CD4-positive, alpha-beta T cell treated with Interleukin-4 for 1 hour (primary cell): ENCODE data around the gene LDLRAP1.

Source experiments
- DNase-seq, 2 donors: peaks; one replicate each; pipeline ENCODE4 v3.0.0-alpha.2; 2020 to 2022

LDLRAP1 gene

DNA sequence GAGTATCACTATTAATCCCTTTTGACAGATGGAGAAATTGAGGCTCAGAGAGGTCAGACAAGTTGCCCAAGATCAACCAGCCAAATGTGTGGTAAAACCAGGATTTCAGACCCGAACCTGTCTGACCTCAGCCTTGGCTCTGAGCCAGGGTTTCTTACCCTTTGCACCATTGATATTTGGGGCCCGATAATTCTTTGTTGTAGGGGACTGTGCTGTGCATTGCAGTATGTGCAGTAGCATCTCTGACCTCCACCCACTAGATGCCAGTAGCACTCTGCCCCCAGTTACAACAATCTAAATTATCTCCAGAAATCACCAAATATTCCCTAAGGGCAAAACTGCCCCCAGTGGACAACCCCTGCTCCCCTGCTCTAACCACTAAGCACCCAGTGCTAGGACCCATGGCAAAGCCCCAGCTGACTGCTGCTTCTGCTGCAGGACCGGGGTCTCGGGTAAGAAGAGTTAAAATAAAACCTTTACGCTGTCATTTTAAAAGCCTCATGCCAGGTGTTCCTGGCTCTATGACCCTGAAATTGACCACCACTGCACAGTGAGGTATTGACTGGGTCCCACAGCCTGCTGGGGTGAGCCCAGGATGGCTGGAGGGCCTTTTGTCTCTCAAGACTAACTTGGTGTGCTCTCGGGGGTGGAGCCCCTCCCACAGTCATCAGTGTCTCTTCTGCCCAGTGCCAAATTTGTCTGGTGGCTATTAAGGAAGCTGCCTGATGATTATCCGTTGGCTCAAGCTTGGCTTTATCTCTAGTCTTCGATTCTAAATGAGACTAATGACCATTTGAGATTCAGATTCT lies 67.6 kb downstream of the LDLRAP1 start:
- DNase-seq, result peak in 1 of 2 donors; percentile 40

DNA sequence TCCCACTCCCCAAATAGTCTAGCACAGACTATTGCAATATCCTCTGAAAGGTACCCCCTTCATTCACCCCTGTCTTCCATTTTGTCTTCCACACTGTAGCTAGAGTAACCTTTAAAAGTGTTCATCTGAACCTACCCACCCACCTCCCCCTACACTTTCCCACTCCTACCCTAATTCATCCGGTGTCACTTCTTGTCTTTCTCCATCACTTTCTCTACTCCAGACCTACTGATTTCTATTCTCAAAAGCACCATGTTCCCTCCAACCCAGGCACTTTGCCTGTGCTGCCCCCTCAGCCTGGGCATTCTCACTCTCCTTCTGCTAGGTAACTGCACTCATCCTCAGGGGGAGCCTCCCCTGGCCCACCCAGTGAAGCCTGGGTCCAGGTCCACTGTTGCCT lies 68.4 kb downstream of the LDLRAP1 start:
- DNase-seq, result no peak

DNA sequence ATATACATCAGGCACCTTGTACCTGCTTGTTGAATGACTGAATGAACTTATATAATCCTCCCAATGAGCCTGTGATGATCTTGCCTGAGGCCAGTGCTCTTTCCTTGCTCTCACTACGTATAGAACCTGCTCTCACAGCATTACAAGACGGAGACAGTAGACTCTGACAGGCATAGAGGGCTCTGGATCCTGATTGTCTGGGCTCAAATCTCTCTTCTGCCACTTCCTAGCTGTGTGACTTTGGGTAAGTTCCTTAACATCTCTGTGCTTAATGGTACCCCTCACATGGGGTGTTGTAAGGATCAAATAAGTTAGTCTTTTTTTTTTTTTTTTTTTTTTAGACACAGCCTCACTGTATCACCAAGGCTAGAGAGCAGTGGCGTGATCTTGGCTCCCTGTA lies 69.0 kb downstream of the LDLRAP1 start:
- no peak for DNase-seq

DNA sequence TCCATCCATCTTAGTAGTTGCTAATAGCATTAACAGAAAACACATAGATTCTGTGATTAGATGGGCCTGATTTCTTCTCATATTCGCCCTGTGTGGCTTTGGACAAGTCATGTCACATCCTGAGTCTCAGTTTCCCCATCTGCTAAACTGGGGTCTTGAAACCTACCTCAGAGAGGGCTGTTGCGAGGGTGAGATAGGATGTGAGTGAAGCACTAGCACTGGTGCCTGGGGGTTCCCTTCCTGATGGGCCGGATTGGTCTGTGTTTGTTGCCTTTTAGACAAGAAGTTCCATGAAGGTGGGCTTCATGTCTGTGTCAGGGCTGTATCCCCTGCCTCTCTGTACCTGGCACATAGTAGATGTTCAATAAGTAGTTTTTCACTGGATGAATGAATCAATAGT lies 69.7 kb downstream of the LDLRAP1 start:
- no peak for DNase-seq

DNA sequence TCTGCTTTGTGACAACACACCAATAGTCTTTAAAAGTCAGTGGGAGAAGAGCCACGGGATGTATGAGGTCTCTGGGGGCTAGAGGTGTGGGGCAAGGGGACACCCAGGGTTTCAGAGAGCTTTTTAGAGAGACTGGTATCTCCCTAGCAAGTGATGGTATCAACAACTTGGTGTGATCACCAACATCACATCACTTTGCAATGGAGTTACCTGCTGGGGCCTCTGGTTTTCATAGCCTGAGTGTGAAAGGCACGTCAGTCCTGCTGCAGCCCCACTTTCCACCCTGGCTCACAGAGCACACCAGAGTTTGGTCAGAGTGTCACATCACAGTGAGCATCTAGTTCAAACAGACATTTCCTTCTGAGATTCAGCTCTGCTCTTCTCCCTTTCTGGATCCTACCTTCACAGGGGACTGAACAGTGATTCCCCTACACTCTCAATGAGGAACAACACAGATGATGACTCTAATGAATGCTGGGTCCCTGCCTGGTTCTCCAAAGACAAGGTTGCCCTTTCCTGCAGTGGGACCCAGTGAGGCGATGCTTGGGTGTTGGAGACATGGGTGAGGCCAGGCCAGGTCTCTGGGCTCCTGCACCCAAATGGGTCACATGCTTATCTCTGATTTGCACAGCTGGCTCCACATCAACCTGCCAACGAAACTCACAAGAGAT lies 71.2 kb downstream of the LDLRAP1 start:
- DNase-seq, result no peak

DNA sequence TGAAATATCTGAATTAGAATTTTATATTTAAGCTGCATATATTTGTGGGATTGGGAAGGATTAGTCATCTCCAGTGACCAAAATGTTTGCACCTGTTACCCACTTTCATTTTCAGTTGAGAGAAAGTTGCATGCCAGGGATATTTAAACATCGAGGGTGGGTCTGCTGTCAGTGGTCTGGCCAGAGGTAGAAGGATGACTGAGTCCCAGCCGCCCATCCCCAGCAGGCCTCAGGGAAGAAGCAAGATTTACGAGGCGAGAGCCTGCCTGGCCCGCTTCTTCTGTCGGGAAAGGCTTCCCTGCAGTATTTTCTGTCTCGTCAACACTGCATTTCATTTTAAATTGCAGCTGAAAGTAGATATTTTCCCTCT lies 71.8 kb downstream of the LDLRAP1 start:
- DNase-seq, result no peak

DNA sequence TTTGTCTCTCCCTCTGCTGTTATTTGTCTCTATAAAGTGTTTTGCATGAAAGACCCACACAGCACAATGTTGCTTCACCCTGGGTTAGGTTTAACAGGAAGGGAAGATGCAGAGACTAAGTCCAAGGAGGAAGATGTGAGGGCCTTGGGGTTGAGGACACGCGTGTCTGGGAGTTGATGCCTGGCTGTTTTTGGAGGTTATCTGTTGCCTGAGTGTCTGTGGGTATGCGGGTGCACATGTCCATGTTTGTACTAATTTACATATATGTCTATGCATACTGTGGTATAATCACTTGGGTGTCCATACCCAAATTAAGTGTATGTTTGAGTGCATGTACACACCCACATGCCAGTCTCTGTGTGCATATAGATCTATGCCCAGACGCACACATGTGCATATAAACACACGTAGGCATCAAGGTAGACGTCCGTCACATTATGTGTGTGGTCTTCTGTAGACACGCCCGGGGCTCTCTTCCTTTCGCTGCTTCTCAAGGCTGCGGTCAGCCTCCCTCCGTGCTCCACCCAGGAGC lies 72.2 kb downstream of the LDLRAP1 start:
- no peak for DNase-seq

DNA sequence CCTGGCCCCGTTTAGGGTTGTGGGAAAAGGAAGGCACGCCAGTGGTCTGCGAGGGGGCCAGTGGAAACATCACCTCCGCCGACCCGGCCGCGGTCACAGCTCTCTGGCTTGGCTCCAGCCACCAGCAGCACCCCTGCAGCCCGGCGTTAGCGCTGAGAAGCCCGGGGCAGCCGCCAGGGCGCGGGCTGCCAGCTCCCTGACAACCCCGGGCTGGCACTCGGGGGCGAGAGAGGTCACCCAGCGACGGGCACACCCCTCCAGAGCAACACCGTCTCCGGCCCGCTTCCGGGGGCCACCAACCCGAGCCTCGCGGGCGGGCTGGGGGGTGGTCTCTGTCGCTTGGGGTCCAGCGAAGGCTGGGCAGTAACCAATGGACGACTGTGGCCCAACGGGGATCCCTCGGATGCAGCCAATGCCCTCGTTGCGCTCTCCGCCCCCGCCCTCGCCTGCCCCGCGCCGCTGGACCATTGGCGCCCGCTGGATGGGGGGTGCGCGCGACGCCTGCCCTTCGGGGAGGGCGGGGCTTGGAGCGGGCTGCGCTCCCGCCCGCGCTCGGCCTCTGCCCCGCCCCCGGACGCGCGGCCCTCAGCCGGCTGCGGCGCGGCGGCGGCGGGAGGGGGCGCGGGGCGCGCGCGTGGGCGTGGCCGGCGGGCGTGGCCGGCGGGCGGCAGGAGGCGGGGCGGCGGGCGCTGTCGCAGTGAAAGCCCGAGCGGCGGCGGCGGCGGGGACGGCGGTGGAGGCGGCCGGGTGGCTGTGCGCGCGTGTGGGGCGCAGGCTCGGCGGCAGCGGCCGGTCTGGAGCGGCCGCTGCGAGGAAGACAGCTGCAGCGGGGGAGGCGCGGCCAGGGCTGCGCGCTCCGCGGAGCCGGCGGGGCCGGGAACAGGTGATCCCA lies 72.9 kb downstream of the LDLRAP1 start, which contains the start of gene MAN1C1:
Gene MAN1C1 (plus strand): TSS at position 697 of the 892 bp plus-strand sequence. CDS start 1,007 bp downstream, outside the sequence.
- DNase-seq, result peak; percentile 82 to 86

DNA sequence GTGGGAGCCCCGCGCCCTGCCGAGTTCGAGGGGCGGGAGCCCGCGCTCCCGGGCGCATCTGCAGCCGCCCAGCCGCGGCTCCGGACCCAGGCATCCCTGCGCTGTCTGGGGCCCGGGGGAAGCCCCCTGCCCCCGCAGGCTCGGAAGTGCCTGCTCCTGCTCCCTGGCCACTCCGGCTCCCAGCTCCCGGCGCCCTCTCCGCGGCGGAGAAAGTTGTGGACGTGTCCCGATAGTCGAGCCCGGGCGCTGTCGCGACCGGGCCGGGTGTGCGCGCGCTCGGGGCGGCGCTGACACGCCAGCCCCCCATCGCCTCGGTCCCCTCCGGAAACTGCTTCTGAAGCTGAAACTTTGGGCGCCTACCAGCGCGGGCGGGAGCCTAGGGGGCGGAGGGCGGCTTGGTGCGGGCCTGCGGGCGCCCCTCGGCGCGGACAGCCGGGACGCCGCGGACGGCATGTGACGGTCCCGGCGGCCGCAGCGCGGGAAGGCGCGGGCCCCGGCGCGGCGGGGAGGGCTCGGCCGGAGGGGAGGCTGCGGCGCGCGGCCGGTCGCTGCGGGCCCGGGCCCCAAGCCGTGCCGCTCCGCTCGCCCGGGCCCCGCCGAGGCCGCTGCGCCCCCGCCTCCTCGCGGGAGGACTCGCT lies 73.7 kb downstream of the LDLRAP1 start:
- peak in 1 of 2 donors; percentile 30 for DNase-seq

DNA sequence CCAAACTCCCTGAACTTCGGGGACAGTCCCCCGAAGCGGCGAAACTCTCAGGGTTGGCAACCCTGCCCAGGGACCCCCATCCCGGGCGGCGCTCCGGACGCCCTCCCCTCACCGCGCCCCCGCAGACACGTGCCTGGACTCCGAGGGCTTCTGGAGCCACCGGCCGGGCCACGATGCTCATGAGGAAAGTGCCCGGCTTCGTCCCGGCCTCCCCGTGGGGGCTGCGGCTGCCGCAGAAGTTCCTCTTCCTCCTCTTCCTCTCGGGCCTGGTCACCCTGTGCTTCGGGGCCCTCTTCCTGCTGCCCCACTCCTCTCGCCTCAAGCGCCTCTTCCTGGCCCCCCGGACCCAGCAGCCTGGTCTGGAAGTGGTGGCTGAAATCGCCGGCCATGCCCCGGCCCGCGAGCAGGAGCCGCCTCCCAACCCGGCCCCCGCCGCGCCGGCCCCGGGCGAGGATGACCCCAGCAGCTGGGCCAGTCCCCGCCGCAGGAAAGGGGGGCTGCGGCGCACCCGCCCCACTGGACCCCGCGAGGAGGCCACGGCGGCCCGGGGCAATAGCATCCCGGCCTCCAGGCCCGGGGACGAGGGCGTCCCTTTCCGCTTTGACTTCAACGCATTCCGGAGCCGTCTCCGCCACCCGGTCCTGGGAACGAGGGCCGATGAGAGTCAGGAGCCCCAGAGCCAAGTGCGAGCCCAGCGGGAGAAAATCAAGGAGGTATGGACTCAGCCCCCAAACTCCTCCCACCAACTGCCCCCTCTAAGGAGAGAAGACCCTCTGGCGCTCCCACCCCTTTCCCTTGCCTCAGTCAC lies 74.4 kb downstream of the LDLRAP1 start:
- DNase-seq, result no peak

DNA sequence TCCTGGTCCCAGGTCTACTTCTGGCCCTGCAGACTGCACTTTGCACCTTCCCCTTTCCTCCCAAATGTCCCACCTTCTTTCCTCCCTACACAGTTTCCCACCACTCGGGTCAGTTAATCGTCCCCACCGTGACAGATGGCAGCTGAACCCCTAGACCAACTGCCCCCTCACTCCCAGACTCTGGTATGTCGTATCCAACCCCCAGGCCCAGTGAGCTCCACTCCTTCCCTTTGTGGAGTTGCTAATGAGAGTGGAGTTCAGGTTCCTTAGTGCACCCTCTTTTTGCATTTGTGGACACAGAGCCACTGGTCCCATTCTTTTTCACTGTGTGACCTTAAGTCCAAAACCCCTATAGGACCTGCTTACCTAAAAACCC lies 75.0 kb downstream of the LDLRAP1 start:
- no peak for DNase-seq
